HG03342 (cell line): Measurements from ENCODE around the gene HOXA2.

Experiments used
- ATAC-seq: cut with Tn5 transposase; IDR thresholded peaks from one replicate; pipeline ENCODE4 v1.9.1; 2021; ENCODE audit warnings: mild to moderate bottlenecking, moderate library complexity; ENCODE audit not compliant: unreplicated experiment

HOXA2 gene

GRCh38 chr7:27102581-27103442, at the start of gene HOXA2:
Gene HOXA2, minus strand, starts transcription at chr7:27102683. Its CDS starts 183 bp downstream, at chr7:27102500.
- ATAC-seq, result no peak

- no peak for ATAC-seq
These were observed 49.0 kb upstream of the HOXA2 start for GRCh38 chr7:27151341-27151930.

DNA sequence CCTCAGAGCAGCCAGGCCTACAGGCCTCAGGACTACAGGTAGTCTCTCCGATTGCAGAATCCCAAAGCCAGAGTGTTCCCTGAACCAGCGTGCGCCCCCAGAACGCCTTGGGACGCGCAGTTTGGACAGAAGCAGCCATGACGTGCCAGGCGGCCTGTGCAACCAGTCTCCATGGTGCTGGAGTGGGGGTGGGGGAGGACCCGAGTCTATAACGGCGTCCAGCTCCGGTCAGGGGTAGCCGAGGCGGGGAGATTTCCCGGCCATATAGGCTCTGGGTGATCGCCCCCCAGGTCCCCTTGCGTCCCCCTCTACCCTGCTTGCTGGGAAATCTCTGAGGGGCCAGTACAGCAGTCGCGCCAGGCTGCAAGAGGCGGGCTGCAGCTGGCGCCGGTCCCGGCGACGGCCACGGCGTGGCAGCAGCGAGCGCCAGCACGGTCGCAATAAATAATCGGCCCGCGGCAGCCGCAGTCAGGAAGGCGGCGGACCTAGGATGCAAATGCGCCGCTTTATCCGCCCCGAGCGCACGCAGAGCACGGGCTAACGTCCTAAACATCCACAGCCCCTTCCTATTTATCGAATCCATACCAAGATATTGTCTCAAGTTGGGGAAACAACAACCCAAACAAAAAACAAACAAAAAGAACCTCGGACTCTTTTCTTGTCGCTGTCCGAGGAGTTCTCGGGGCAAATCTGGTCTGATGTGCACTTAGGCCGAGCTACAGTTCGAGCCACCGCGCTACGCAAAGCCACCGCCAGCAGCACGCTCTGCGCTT, 48.3 kb upstream of the HOXA2 start:
- peak; percentile 71 for ATAC-seq

DNA sequence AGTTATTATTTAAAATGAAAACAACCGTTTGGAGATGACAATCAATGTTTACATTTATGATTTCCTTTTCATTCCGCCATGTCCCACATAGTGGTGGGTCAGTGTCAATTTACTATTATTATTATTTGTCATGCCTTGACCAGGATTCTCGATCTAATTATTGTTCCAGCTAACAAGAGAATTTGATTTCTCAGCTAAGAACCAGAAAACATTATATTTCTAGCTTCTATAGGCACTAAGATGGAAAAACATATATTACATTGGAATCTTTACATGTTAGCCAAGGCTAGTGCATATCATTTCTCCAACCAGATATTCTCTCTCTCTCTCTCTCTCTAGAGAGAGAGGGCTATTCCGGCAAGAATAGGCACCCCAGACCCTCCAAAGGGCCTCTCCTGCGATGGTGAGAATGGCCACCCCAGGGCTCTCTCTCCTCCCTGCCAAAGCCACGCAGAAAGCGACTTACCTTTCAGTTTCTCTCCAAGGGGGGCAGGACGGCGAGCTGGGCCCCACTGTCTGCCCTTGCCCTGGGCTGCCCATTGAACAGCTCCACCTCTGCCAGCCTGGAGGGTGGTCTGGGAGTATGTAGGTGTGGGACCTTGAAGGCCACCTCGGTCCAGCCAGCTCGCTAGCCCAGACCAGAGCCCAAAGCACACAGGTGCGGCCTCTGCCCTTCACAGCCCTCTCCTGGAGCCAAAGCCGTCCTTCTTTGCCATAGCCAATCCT, 47.5 kb upstream of the HOXA2 start:
- no peak for ATAC-seq

- ATAC-seq, result no peak
These were observed 46.5 kb upstream of the HOXA2 start for GRCh38 chr7:27148756-27149641.

DNA sequence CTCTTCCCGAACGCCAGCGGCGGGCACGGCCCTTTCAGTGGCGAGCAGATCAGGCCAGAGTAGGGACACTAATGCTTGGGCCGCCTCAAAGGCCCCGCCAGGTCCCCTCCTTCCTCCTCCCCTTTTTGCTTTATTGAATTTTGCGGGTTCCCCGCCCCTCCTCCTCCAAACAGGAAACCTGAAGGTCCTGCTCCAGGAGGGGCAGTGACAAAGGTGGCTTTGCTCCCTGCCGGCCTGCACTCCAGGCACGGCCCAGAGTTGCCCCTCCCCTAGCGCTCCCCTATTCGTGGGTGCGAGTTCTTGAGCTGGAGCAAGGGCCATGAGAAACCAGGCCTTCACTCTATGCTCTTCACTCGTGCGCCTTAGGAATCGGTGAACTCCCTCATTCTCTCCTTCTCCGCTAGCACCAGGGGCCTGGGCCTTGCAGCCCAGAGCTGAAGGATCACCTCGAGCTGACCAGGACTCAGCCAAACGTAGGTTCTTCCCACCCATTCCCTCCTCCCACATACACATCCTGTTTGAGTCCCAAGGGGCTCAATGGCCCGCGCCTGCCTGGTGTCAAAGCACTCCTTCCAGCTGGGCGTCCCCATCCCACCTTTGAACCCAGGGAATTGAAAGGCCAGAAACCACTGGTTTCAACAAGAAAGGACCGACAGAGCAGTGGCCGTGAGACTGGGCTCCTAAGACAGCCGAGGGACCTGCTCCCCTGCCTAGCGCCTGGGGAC, 45.7 kb upstream of the HOXA2 start:
- ATAC-seq, result no peak

GRCh38 chr7:27147199-27148030, 44.9 kb upstream of the HOXA2 start, which contains the start of gene HOXA6:
Gene HOXA6, minus strand, starts transcription at chr7:27147774. Its CDS starts 25 bp downstream, at chr7:27147749.
- no peak for ATAC-seq

- no peak for ATAC-seq
These were observed 44.2 kb upstream of the HOXA2 start for GRCh38 chr7:27146491-27147198.

DNA sequence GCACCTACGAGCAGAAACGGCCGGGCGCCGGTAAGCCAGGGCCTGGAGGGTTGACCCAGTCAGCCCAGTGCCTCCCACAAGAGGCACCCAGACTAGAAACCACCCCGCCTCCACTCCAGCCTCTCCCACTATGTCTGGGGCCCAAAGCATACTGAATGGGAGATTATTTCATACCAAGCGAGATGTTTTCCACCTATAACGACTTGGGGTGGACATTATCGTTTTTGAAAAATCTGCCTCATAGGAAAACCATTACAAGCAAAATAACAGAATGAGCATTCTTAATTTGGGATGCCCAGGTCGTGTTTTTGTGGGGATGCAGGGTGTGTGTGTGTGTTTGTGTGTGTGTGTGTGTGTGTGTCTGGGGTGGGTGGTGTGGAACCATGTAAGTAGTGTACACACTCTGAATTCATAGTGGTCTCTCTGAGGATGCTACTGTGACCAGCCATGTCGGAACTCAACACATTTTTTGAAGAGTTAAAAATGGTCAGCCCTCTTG, 43.5 kb upstream of the HOXA2 start:
- ATAC-seq, result no peak

DNA sequence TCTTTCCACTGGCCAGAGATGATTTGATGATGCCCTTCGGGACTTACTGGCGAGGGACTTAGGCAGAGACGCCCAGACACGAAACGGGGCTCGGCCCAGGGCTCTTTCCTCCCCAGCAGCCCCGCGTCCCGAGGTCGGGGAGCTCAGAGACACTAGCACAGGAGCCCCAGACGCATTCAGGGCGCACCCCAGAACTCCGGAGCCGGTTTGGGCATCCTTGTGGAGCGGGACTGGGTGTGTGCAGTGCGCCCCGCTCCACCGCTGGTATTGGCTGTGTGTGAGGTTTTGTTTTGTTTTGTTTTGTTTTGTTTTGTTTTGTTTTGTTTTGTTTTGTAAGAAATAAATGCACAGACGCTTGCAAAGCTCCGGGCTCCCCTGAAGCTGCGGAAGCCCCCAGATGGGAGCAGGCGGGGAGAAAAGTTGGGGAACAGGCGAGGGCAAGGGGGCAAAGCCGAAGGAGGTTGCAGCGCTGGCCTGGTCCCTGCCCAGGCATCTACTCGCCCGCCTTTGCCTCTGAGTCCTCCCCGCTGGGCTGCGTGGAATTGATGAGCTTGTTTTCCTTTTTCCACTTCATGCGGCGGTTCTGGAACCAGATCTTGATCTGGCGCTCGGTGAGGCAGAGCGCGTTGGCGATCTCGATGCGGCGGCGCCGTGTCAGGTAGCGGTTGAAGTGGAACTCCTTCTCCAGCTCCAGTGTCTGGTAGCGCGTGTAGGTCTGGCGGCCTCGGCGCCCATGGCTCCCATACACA, 42.9 kb upstream of the HOXA2 start:
- no peak for ATAC-seq

DNA sequence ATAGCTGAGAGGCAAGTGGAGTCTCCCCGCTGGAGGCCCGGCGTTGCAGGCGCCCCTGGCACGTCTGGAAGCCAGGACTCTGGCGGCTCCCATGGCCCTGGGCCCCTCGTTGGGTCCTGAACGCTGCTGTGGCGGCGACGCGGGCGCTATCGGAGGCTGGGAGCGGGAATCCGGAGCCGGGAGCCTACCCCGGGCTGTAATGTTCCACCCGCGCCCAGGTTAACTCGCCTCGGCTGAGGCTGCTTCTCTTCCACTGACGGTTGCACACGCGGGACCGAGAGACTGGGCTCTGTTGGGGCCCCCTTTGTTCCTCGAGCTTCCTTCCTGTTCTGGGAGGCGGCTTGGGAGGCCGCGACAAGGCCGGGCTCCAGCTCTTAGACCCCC, 42.3 kb upstream of the HOXA2 start:
- no peak for ATAC-seq

GRCh38 chr7:27143950-27144780, 41.7 kb upstream of the HOXA2 start:
- no peak for ATAC-seq

GRCh38 chr7:27143023-27143949, 40.8 kb upstream of the HOXA2 start, which contains the start of gene HOXA5:
Gene HOXA5, minus strand, starts transcription at chr7:27143681. Its CDS starts 74 bp downstream, at chr7:27143607.
- ATAC-seq, result no peak

GRCh38 chr7:27142580-27143022, 40.1 kb upstream of the HOXA2 start:
- ATAC-seq, result no peak
